SK-N-SH (cell line): ENCODE data around the gene ABCF3. TPM values are rescaled to one million over a fixed set of nuclear protein-coding genes. Genes with fewer than 3 reads are reported as not detected.

Experiments
- CTCF ChIA-PET: fragments of 300-600, 350-600 bp; formaldehyde crosslinking; extraction: SDS; loops from one replicate; lab custom pipeline; 2021; lab: Yijun Ruan, JAX
- POLR2A ChIA-PET: fragments of 350-600 bp; sonication (Branson Sonifier 250); formaldehyde crosslinking; extraction: SDS; loops from one replicate; lab custom pipeline; 2020; ENCODE audit warnings: antibody characterized with exemption, inconsistent platforms; lab: Yijun Ruan, JAX
- DNase-seq: peaks from one replicate; pipeline ENCODE4 v3.0.0; 2012
- H2AFZ ChIP-seq: fragments of 200-600 bp; sonication (generic); 2 replicates; pipeline ENCODE4 v1.8.1; 2016; ENCODE audit warnings: antibody characterized with exemption, mild to moderate bottlenecking, low read depth
- H3F3A ChIP-seq: fragments of 200-600 bp; sonication (generic); replicated peaks from 2 replicates; pipeline ENCODE3; 2016; ENCODE audit warnings: antibody characterized with exemption, mild to moderate bottlenecking; ENCODE audit not compliant: insufficient read depth
- H3K27ac ChIP-seq, 2 experiments: fragments of 200-500 bp in 1 of 2; fragments of 200-600 bp in 1 of 2; sonication (Bioruptor generic) in 1 of 2; sonication (generic), shearing (Covaris generic) in 1 of 2; 2 replicates each; pipeline versions ENCODE4 v1.5.1 to v1.6.1; 2014 to 2016; ENCODE audit warnings: low read depth in 2 of 2, inconsistent platforms in 1 of 2, low read length in 1 of 2, mild to moderate bottlenecking in 1 of 2, mixed read lengths in 1 of 2
- H3K27me3 ChIP-seq: fragments of 200-600 bp; sonication (generic), shearing (Covaris generic); 2 replicates; pipeline ENCODE4 v1.6.1; 2016; ENCODE audit warnings: mixed run types; ENCODE audit not compliant: insufficient read depth
- H3K36me3 ChIP-seq, 2 experiments: fragments of 200-500 bp in 1 of 2; fragments of 200-600 bp in 1 of 2; sonication (Bioruptor generic) in 1 of 2; sonication (generic) in 1 of 2; replicated peaks in 1 of 2; 2 replicates each; pipeline versions ENCODE3 to v1.5.1; 2014 to 2016; ENCODE audit warnings: low read length in 1 of 2, mild to moderate bottlenecking in 1 of 2; ENCODE audit not compliant: insufficient read depth in 2 of 2, control insufficient read depth in 1 of 2
- H3K4me1 ChIP-seq, 2 experiments: fragments of 200-500 bp in 1 of 2; fragments of 200-600 bp in 1 of 2; sonication (Bioruptor generic) in 1 of 2; sonication (generic), shearing (Covaris generic) in 1 of 2; 2 replicates each; pipeline versions ENCODE4 v1.5.1 to v1.6.1; 2014 to 2016; ENCODE audit warnings: low read depth in 1 of 2, low read length in 1 of 2, mixed run types in 1 of 2; ENCODE audit not compliant: insufficient read depth in 2 of 2, control insufficient read depth in 1 of 2
- H3K4me2 ChIP-seq: fragments of 200-600 bp; sonication (generic), shearing (Covaris generic); 2 replicates; pipeline ENCODE4 v1.6.1; 2017; ENCODE audit warnings: mixed run types
- H3K4me3 ChIP-seq, 2 experiments: fragments of 200-500 bp in 1 of 2; fragments of 200-600 bp in 1 of 2; sonication (Bioruptor generic) in 1 of 2; sonication (generic), shearing (Covaris generic) in 1 of 2; 2 replicates each; pipeline versions ENCODE4 v1.5.1 to v1.8.1; 2014 to 2016; ENCODE audit warnings: low read depth in 2 of 2, inconsistent platforms in 1 of 2, low read length in 1 of 2, mild to moderate bottlenecking in 1 of 2, mixed read lengths in 1 of 2, moderate library complexity in 1 of 2
- H3K79me2 ChIP-seq: fragments of 200-600 bp; sonication (generic); 2 replicates; pipeline ENCODE4 v1.8.1; 2017; ENCODE audit warnings: mild to moderate bottlenecking; ENCODE audit not compliant: insufficient read depth
- H3K9ac ChIP-seq: fragments of 200-600 bp; sonication (generic); 2 replicates; pipeline ENCODE4 v1.6.1; 2017; ENCODE audit warnings: mixed run types
- H3K9me2 ChIP-seq: fragments of 200-600 bp; sonication (generic); 2 replicates; pipeline ENCODE4 v1.6.1; 2017; ENCODE audit warnings: mixed run types
- H3K9me3 ChIP-seq: fragments of 200-600 bp; sonication (generic); 2 replicates; pipeline ENCODE4 v1.6.1; 2017; ENCODE audit warnings: mixed run types, mild to moderate bottlenecking, moderate library complexity
- H4K20me1 ChIP-seq: fragments of 200-600 bp; sonication (generic); 2 replicates; pipeline ENCODE4 v1.6.1; 2017; ENCODE audit warnings: mild to moderate bottlenecking, mixed run types; ENCODE audit not compliant: insufficient read depth
- EP300 ChIP-seq, 2 experiments: IDR thresholded peaks; 2 replicates each; pipeline versions ENCODE4 v1.4.0 to v1.6.1; 2012; ENCODE audit warnings: borderline replicate concordance in 1 of 2, low read depth in 1 of 2, low read length in 1 of 2
- FOXM1 ChIP-seq: IDR thresholded peaks from 2 replicates; pipeline ENCODE4 v1.4.0; 2012; ENCODE audit warnings: low read depth, mild to moderate bottlenecking
- JUND ChIP-seq: IDR thresholded peaks from 2 replicates; pipeline ENCODE4 v1.4.0; 2012
- MXI1 ChIP-seq: IDR thresholded peaks from 2 replicates; pipeline ENCODE4 v1.6.1; 2012; ENCODE audit warnings: mild to moderate bottlenecking, low read depth, low read length, improper control_type of control experiment
- RAD21 ChIP-seq: IDR thresholded peaks from 2 replicates; pipeline ENCODE4 v1.6.1; 2012; ENCODE audit warnings: mild to moderate bottlenecking, low read length
- RFX5 ChIP-seq: IDR thresholded peaks from 2 replicates; pipeline ENCODE4 v1.6.1; 2012; ENCODE audit warnings: mild to moderate bottlenecking, improper control_type of control experiment, low read length
- RXRA ChIP-seq: IDR thresholded peaks from 2 replicates; pipeline ENCODE4 v1.4.0; 2012; ENCODE audit warnings: low read depth, mild to moderate bottlenecking, borderline replicate concordance
- SIN3A ChIP-seq: IDR thresholded peaks from 2 replicates; pipeline ENCODE4 v1.6.1; 2012; ENCODE audit warnings: low read depth, mild to moderate bottlenecking, low read length, moderate library complexity, borderline replicate concordance
- TEAD4 ChIP-seq: IDR thresholded peaks from 2 replicates; pipeline ENCODE4 v1.4.0; 2012; ENCODE audit warnings: mild to moderate bottlenecking, borderline replicate concordance; ENCODE audit not compliant: insufficient read depth
- YY1 ChIP-seq: IDR thresholded peaks from 2 replicates; pipeline ENCODE4 v1.4.0; 2012; ENCODE audit warnings: low read depth, mild to moderate bottlenecking
- WGBS: methylation state at CpG from one replicate; pipeline ENCODE4 v1.1.6; 2017; ENCODE audit warnings: low lambda C conversion rate; 5-methylcytosine and 5-hydroxymethylcytosine counted together
- polyA plus RNA-seq, 3 experiments: library from polyadenylated mRNA; depleted of rRNA; stranded (reverse); fragments of >200 nt; gene quantifications; 2 replicates each; pipeline ENCODE4 v1.2.3, GENCODE V29; 2012
- TF ChIP-seq, protein P1 (sequence below): IDR thresholded peaks from 2 replicates; pipeline ENCODE4 v1.6.1; 2012; ENCODE audit warnings: mild to moderate bottlenecking, low read depth, low read length, moderate library complexity
- TF ChIP-seq, protein P2 (sequence below): fragments of 150-350 bp; IDR thresholded peaks from 2 replicates; pipeline ENCODE4 v1.6.1; 2017; ENCODE audit warnings: antibody characterized with exemption, low read length, low read depth, borderline replicate concordance
- TF ChIP-seq, protein P3 (sequence below): IDR thresholded peaks from 2 replicates; pipeline ENCODE4 v1.4.0; 2012; ENCODE audit warnings: low read depth, borderline replicate concordance

The ABCF3 gene
- polyA plus RNA-seq, 1 of the 3 experiments (the other 2 are of a cell fraction): 55.6 TPM

DNA sequence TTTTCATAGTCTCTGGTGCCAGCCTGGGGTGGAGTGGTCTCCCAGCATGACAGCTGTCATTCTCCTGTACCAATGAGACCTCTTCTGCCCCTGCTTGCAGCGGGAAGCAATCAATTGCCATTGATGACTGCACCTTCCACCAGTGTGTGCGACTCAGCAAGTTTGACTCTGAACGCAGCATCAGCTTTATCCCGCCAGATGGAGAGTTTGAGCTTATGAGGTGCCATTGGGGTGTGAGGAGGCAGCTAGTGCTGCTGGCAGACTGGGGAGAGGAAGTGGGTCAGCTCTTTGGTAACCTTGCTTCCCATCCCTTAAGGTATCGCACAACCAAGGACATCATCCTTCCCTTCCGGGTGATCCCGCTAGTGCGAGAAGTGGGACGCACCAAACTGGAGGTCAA is 4.4 kb upstream of the ABCF3 start:
- ChIA-PET CTCF (interaction anchor here (0.6 kb wide), 1 partner anchor 48 kb away, joined by 4 read pairs; no protein-coding TSS in a partner anchor), POLR2A (no interaction called here)
- no peak for DNase-seq
- Histone ChIP-seq H2AFZ (no peak overlapping the region), H3K9ac (no peak overlapping the region), H3K4me2 (no peak overlapping the region), H3K9me2 (no peaks in the 10 kb centered on the region), H3K4me1 (peaks cover 19 to 28% of the 10 kb centered on the region in 2 experiments), H3K4me3 (no peak overlapping the region), H3F3A (peaks cover 45% of the 10 kb centered on the region), H3K27ac (no peak overlapping the region), H3K36me3 (peaks cover 64 to 68% of the 10 kb centered on the region in 2 experiments), H3K9me3 (no peaks in the 10 kb centered on the region), H4K20me1 (peaks cover 24% of the 10 kb centered on the region), H3K27me3 (no peaks in the 10 kb centered on the region), H3K79me2 (peaks cover 45% of the 10 kb centered on the region)
- whole genome bisulfite sequencing: 98% methylated on average over 6 of the region's 9 CpGs
- no peak for TF ChIP-seq MXI1

DNA sequence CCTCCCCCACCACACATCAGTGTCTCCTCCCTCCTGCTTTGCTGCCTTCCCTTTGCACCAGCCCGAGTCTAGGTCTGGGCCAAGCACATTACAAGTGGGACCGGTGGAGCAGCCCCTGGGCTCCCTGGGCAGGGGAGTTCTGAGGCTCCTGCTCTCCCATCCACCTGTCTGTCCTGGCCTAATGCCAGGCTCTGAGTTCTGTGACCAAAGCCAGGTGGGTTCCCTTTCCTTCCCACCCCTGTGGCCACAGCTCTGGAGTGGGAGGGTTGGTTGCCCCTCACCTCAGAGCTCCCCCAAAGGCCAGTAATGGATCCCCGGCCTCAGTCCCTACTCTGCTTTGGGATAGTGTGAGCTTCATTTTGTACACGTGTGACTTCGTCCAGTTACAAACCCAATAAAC is 2.3 kb upstream of the ABCF3 start:
- CTCF ChIA-PET: interaction anchor here (0.6 to 3.2 kb wide), 3 partner anchors 9 to 77 kb away, joined by 3 to 13 read pairs (median 6); partner anchors contain the start of genes AP2M1, CAMK2N2 and EEF1AKMT4
- H3K27me3 ChIP-seq: no peaks in the 10 kb centered on the region
- no peak for DNase-seq
- WGBS: 93% methylated on average over 5 of the region's 5 CpGs
- TF ChIP-seq, protein P1, sequence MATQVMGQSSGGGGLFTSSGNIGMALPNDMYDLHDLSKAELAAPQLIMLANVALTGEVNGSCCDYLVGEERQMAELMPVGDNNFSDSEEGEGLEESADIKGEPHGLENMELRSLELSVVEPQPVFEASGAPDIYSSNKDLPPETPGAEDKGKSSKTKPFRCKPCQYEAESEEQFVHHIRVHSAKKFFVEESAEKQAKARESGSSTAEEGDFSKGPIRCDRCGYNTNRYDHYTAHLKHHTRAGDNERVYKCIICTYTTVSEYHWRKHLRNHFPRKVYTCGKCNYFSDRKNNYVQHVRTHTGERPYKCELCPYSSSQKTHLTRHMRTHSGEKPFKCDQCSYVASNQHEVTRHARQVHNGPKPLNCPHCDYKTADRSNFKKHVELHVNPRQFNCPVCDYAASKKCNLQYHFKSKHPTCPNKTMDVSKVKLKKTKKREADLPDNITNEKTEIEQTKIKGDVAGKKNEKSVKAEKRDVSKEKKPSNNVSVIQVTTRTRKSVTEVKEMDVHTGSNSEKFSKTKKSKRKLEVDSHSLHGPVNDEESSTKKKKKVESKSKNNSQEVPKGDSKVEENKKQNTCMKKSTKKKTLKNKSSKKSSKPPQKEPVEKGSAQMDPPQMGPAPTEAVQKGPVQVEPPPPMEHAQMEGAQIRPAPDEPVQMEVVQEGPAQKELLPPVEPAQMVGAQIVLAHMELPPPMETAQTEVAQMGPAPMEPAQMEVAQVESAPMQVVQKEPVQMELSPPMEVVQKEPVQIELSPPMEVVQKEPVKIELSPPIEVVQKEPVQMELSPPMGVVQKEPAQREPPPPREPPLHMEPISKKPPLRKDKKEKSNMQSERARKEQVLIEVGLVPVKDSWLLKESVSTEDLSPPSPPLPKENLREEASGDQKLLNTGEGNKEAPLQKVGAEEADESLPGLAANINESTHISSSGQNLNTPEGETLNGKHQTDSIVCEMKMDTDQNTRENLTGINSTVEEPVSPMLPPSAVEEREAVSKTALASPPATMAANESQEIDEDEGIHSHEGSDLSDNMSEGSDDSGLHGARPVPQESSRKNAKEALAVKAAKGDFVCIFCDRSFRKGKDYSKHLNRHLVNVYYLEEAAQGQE: no peak
- TF ChIP-seq TEAD4: no peak
- TF ChIP-seq FOXM1: no peak
- no peak overlapping the region for H2AFZ ChIP-seq
- no peak overlapping the region for H3K4me3 ChIP-seq
- peaks cover 51 to 62% of the 10 kb centered on the region in 2 experiments for H3K36me3 ChIP-seq
- no peak overlapping the region for H3K27ac ChIP-seq
- H3K9me2 ChIP-seq: no peaks in the 10 kb centered on the region
- H4K20me1 ChIP-seq: peaks cover 18% of the 10 kb centered on the region
- H3K9me3 ChIP-seq: no peaks in the 10 kb centered on the region
- POLR2A ChIA-PET: interaction anchor here (0.8 kb wide), 1 partner anchor 44 kb away, joined by 3 read pairs; no protein-coding TSS in a partner anchor
- H3K4me1 ChIP-seq: peaks cover 13 to 20% of the 10 kb centered on the region in 2 experiments
- peaks cover 36% of the 10 kb centered on the region for H3F3A ChIP-seq
- H3K4me2 ChIP-seq: no peak overlapping the region
- peaks cover 47% of the 10 kb centered on the region for H3K79me2 ChIP-seq
- no peak overlapping the region for H3K9ac ChIP-seq

DNA sequence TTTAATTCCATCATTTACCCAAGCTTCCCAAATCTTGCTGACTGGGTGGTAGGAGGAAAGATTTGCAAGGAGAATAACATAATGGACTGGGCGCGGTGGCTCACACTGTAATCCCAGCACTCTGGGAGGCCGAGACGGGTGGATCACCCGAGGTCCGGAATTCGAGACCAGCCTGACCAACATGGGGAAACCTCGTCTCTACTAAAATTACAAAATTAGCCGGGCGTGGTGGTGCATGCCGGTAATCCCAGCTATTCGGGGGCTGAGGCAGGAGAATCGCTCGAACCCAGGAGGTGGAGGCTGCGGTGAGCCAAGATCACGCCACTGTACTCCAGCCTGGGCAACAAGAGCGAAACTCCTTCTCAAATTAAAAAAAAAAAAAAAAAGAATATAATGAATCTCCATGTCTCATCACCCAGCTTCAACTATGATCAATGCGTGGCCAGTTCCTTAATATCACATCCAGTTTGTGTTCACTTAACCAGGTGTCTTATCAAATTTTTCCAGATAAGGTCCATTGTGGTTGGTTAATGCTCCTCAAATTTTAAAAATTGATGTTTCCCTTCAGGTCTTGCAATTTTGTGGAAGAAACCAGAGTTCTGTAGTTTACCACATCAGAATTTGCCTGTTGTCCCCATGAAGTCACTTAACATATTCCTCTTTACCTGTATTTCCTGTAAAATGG is 1.3 kb upstream of the ABCF3 start:
- POLR2A ChIA-PET: interaction anchor here (1.1 kb wide), 1 partner anchor 62 kb away, joined by 4 read pairs; no protein-coding TSS in a partner anchor
- Histone ChIP-seq H3K79me2 (peaks cover 46% of the 10 kb centered on the region), H3K4me2 (no peak overlapping the region)
- TF ChIP-seq SIN3A: no peak
- no peak for TF ChIP-seq FOXM1
- no peak for TF ChIP-seq RAD21
- TF ChIP-seq RFX5: no peak
- no peak for TF ChIP-seq YY1
- no peak for TF ChIP-seq EP300 (IDR thresholded peaks at IDR 0.05; ENCODE audit: borderline replicate concordance in 1 of 2, low read depth in 1 of 2, low read length in 1 of 2)
- TF ChIP-seq, protein P2, sequence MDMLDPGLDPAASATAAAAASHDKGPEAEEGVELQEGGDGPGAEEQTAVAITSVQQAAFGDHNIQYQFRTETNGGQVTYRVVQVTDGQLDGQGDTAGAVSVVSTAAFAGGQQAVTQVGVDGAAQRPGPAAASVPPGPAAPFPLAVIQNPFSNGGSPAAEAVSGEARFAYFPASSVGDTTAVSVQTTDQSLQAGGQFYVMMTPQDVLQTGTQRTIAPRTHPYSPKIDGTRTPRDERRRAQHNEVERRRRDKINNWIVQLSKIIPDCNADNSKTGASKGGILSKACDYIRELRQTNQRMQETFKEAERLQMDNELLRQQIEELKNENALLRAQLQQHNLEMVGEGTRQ: no peak
- no peak for TF ChIP-seq MXI1
- TF ChIP-seq, protein P3, sequence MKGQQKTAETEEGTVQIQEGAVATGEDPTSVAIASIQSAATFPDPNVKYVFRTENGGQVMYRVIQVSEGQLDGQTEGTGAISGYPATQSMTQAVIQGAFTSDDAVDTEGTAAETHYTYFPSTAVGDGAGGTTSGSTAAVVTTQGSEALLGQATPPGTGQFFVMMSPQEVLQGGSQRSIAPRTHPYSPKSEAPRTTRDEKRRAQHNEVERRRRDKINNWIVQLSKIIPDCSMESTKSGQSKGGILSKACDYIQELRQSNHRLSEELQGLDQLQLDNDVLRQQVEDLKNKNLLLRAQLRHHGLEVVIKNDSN: no peak
- no peak for TF ChIP-seq JUND
- TF ChIP-seq RXRA: no peak

More for the DNA sequence above, 1.3 kb upstream of the ABCF3 start:
- no peak for DNase-seq
- H3K27me3 ChIP-seq: no peaks in the 10 kb centered on the region
- CTCF ChIA-PET: interaction anchor here (1.1 to 3.2 kb wide), 4 partner anchors 8 to 71 kb away, joined by 3 to 13 read pairs (median 6); partner anchors contain the start of genes AP2M1 and EEF1AKMT4
- peaks cover 20% of the 10 kb centered on the region; the same call in 1 of the 2 replicates for H4K20me1 ChIP-seq
- H3K9me2 ChIP-seq: no peaks in the 10 kb centered on the region
- 94% methylated on average over 17 of the region's 18 CpGs for WGBS
- H3K4me1 ChIP-seq: peaks cover 12 to 20% of the 10 kb centered on the region in 2 experiments
- no peak overlapping the region for H3K4me3 ChIP-seq
- H2AFZ ChIP-seq: no peak overlapping the region
- peaks cover 43 to 63% of the 10 kb centered on the region in 2 experiments for H3K36me3 ChIP-seq
- H3K27ac ChIP-seq: peak overlapping the region; percentile 84 to 96
- H3K9me3 ChIP-seq: no peaks in the 10 kb centered on the region
- H3K9ac ChIP-seq: no peak overlapping the region; the same call in 1 of the 2 replicates
- H3F3A ChIP-seq: peaks cover 36% of the 10 kb centered on the region
